ENCODE data around the gene TMC3. TPM values are rescaled to one million over a fixed set of nuclear protein-coding genes. Genes with fewer than 3 reads are reported as not detected.
A peak's percentile ranks its signal among the peaks of the same experiment; 100 is the strongest.

TMC3 gene
- total and polyA plus RNA-seq, 9 donors, result 0.05 to 0.23 TPM; not detected in 7

GRCh38 chr15:81410318-81410753 lies 36.3 kb upstream of the TMC3 start:
- no peak overlapping the region for H3K27ac ChIP-seq
- TF ChIP-seq CTCF (IDR thresholded peaks at IDR 0.05) (peak in 2 of 3 donors; percentile 19 to 24), POLR2A (IDR thresholded peaks at IDR 0.05) (no peak)
- WGBS, 3 donors, result 0 to 4% (median 1%) methylated on average over 4 of the region's 4 CpGs
- no peaks in the 10 kb centered on the region for H3K36me3 ChIP-seq
- DNase-seq, result peak in 4 of 5 donors; percentile 21 to 64 (median 34)
- no peak overlapping the region for H3K4me3 ChIP-seq
- no peaks in the 10 kb centered on the region for H3K27me3 ChIP-seq
- H3K9me3 ChIP-seq, result no peaks in the 10 kb centered on the region
- H3K4me1 ChIP-seq (ENCODE audit: insufficient read depth), result no peaks in the 10 kb centered on the region
- intact Hi-C loops (cut with DNase I), result no loop called here

GRCh38 chr15:81407718-81408117 lies 33.7 kb upstream of the TMC3 start:
- H3K36me3 ChIP-seq, result no peaks in the 10 kb centered on the region
- H3K4me1 ChIP-seq (ENCODE audit: insufficient read depth), result no peaks in the 10 kb centered on the region
- WGBS, 3 donors, result 61 to 71% (median 69%) methylated on average over 10 of the region's 10 CpGs
- intact Hi-C loops (cut with DNase I), result loop anchor here in 1 of 4 donors (10.0 kb wide), 1 partner anchor 133 kb away; no protein-coding TSS in a partner anchor
- H3K4me3 ChIP-seq, result no peak overlapping the region
- no peak overlapping the region for H3K27ac ChIP-seq
- no peak for TF ChIP-seq POLR2A (IDR thresholded peaks at IDR 0.05)
- no peak for TF ChIP-seq EP300 (IDR thresholded peaks at IDR 0.05)
- TF ChIP-seq CTCF (IDR thresholded peaks at IDR 0.05), result no peak
- H3K9me3 ChIP-seq, result no peaks in the 10 kb centered on the region
- H3K27me3 ChIP-seq, result no peaks in the 10 kb centered on the region
- DNase-seq, result no peak

- DNase-seq, result no peak
- Histone ChIP-seq H3K9me3 (no peaks in the 10 kb centered on the region), H3K4me1 (ENCODE audit: insufficient read depth) (no peaks in the 10 kb centered on the region), H3K27ac (no peak overlapping the region), H3K36me3 (no peaks in the 10 kb centered on the region), H3K27me3 (no peaks in the 10 kb centered on the region), H3K4me3 (no peak overlapping the region)
- intact Hi-C loops (cut with DNase I), result loop anchor here in 1 of 4 donors (10.0 kb wide), 1 partner anchor 132 kb away; no protein-coding TSS in a partner anchor
- TF ChIP-seq POLR2A (IDR thresholded peaks at IDR 0.05) (no peak), CTCF (IDR thresholded peaks at IDR 0.05) (no peak), EP300 (IDR thresholded peaks at IDR 0.05) (no peak)
- WGBS, 3 donors, result 47 to 48% (median 47%) methylated on average over 1 of the region's 1 CpG
Observed at GRCh38 chr15:81407176-81407575, 33.2 kb upstream of the TMC3 start.

GRCh38 chr15:81400640-81401236 lies 26.7 kb upstream of the TMC3 start:
- Histone ChIP-seq H3K4me3 (no peak overlapping the region), H3K4me1 (ENCODE audit: insufficient read depth) (no peaks in the 10 kb centered on the region), H3K9me3 (no peaks in the 10 kb centered on the region), H3K27ac (no peak overlapping the region), H3K36me3 (no peaks in the 10 kb centered on the region), H3K27me3 (no peaks in the 10 kb centered on the region)
- DNase-seq, result no peak
- intact Hi-C loops (cut with DNase I), result loop anchor here in 3 of 4 donors (5.0 to 10.0 kb wide), 3 partner anchors 123 to 128 kb away; no protein-coding TSS in a partner anchor
- TF ChIP-seq CTCF (IDR thresholded peaks at IDR 0.05) (peak; percentile 22 to 63 (median 49)), EP300 (IDR thresholded peaks at IDR 0.05) (no peak), POLR2A (IDR thresholded peaks at IDR 0.05) (no peak)
- WGBS, 3 donors, result 20 to 28% (median 21%) methylated on average over 6 of the region's 6 CpGs
